Psoas muscle (tissue), 8 donors: Measurements from ENCODE around the gene SLC30A5. TPM values are rescaled to one million over a fixed set of nuclear protein-coding genes. Genes with fewer than 3 reads are reported as not detected.

Experiments
- ATAC-seq, 4 donors: fragments of 200-7000 bp; cut with Tn5 transposase; one replicate each; pipeline ENCODE4 v1.9.1; 2020; ENCODE audit warnings: moderate library complexity in 3 of 4, mild to moderate bottlenecking in 2 of 4
- DNase-seq, 2 donors: peaks; one replicate each; pipeline ENCODE4 v3.0.0-alpha.2; 2020
- H3K27ac ChIP-seq: fragments of 200-600 bp; one replicate; pipeline ENCODE4 v1.8.0; 2022
- H3K27me3 ChIP-seq, 3 donors: fragments of 200-600 bp in 1 of 3; one replicate each; pipeline versions ENCODE4 v1.6.1 to v1.8.0; 2013 to 2022; ENCODE audit warnings: low read length in 2 of 3, mild to moderate bottlenecking in 2 of 3, moderate library complexity in 1 of 3; ENCODE audit not compliant: insufficient read depth in 3 of 3
- H3K36me3 ChIP-seq, 2 donors: fragments of 200-600 bp in 1 of 2; one replicate each; pipeline versions ENCODE4 v1.6.1 to v1.8.0; 2013 to 2022; ENCODE audit warnings: low read depth in 1 of 2, mild to moderate bottlenecking in 1 of 2, moderate library complexity in 1 of 2; ENCODE audit not compliant: insufficient read depth in 1 of 2
- H3K4me1 ChIP-seq: fragments of 200-600 bp; one replicate; pipeline ENCODE4 v1.8.0; 2022
- H3K4me3 ChIP-seq: fragments of 200-600 bp; one replicate; pipeline ENCODE4 v1.8.0; 2022; ENCODE audit warnings: mild to moderate bottlenecking
- H3K9me3 ChIP-seq: fragments of 200-600 bp; one replicate; pipeline ENCODE4 v1.8.0; 2022
- CTCF ChIP-seq: fragments of 200-600 bp; IDR thresholded peaks from one replicate; pipeline ENCODE4 v1.8.0; 2022; ENCODE audit warnings: antibody characterized with exemption
- WGBS, 3 donors: extraction: QIAGEN DNeasy Blood & Tissue Kit; methylation state at CpG; one replicate each; pipeline versions ENCODE4 v1.1.6 to v1.1.7; 2013; 5-methylcytosine and 5-hydroxymethylcytosine counted together
- intact Hi-C, 2 donors: fragments of 100-400 bp; cut with DNase I; formaldehyde crosslinking; loops; one replicate each; pipeline versions ENCODE4 v1.11.0 to v1.14.2; 2022
- polyA plus RNA-seq, 3 donors: library from polyadenylated mRNA; stranded (reverse); fragments of 200-250 nt; gene quantifications; one replicate each; pipeline ENCODE4 v1.2.3, GENCODE V29; 2013
- total RNA-seq, 4 donors: library from RNA; stranded (reverse); fragmentation: NEBNext Ultra II Directional in 2 of 4; extraction: Animal tissue kit (Norgen Biotek cat#: 25700) in 2 of 4; gene quantifications; one replicate each; pipeline versions ENCODE4 v1.2.1 to v1.2.4, GENCODE V29; 2021 to 2023
- donor health status: healthy with polysubstance abuse.
- donor health status: DM: no; HTN: no; CAD: no; lungs with moderate emphysema.
- donor health status: Bipolar disorder and iron deficiency.
- donor health status: healthy.
- donor health status: DM: yes; HTN: yes; CAD: no.
- donor health status: DM: no; HTN: no; CAD: no.
- donor health status: DM: no; HTN: no; CAD: no.
- donor health status: DM: yes; HTN: yes; CAD: no.

Gene SLC30A5
- total and polyA plus RNA-seq, 7 donors = 11.5 to 21.1 (median 17.7) TPM

GRCh38 chr5:69075522-69076179 lies 18.2 kb upstream of the SLC30A5 start:
- no peaks in the 10 kb centered on the region for H3K27me3 ChIP-seq
- H3K4me1 ChIP-seq = no peaks in the 10 kb centered on the region
- no peak overlapping the region for H3K27ac ChIP-seq
- H3K4me3 ChIP-seq = no peak overlapping the region
- no peak for TF ChIP-seq CTCF
- no peaks in the 10 kb centered on the region for H3K36me3 ChIP-seq
- no peak for DNase-seq
- H3K9me3 ChIP-seq = no peaks in the 10 kb centered on the region
- intact Hi-C loops = no loop called here
- ATAC-seq = peak in 2 of 4 donors; percentile 4 to 19
- WGBS, 3 donors = 79 to 87% (median 82%) methylated on average over 13 to 14 of the region's 14 CpGs

GRCh38 chr5:69078921-69079540 lies 14.8 kb upstream of the SLC30A5 start:
- ATAC-seq = no peak
- Histone ChIP-seq H3K4me3 (no peak overlapping the region), H3K27ac (no peak overlapping the region), H3K9me3 (no peaks in the 10 kb centered on the region), H3K36me3 (no peaks in the 10 kb centered on the region), H3K4me1 (no peaks in the 10 kb centered on the region), H3K27me3 (no peaks in the 10 kb centered on the region)
- TF ChIP-seq CTCF = no peak
- DNase-seq = no peak
- 79 to 92% (median 87%) methylated on average over 2 of the region's 2 CpGs for WGBS, 3 donors
- intact Hi-C loops = no loop called here

- no peaks in the 10 kb centered on the region for H3K4me1 ChIP-seq
- 94 to 96% (median 94%) methylated on average over 6 of the region's 6 CpGs for WGBS, 3 donors
- no peak for TF ChIP-seq CTCF
- no peaks in the 10 kb centered on the region for H3K9me3 ChIP-seq
- DNase-seq (no peak), ATAC-seq (no peak)
- no peak overlapping the region for H3K27ac ChIP-seq
- H3K36me3 ChIP-seq = no peaks in the 10 kb centered on the region
- H3K27me3 ChIP-seq = no peaks in the 10 kb centered on the region
- no peak overlapping the region for H3K4me3 ChIP-seq
- intact Hi-C loops = no loop called here
These were observed 14.3 kb upstream of the SLC30A5 start for GRCh38 chr5:69079556-69079955.

GRCh38 chr5:69083412-69083811 lies 10.4 kb upstream of the SLC30A5 start:
- no peak for TF ChIP-seq CTCF
- DNase-seq (no peak), ATAC-seq (no peak)
- Histone ChIP-seq H3K36me3 (no peaks in the 10 kb centered on the region), H3K27ac (no peak overlapping the region), H3K9me3 (no peaks in the 10 kb centered on the region), H3K4me3 (no peak overlapping the region), H3K4me1 (no peaks in the 10 kb centered on the region), H3K27me3 (no peaks in the 10 kb centered on the region)
- intact Hi-C loops = loop anchor here in 1 of 2 donors (2.0 kb wide), 1 partner anchor 41 kb away; no protein-coding TSS in a partner anchor
